Measurements from ENCODE around the gene KDM8.

DNA sequence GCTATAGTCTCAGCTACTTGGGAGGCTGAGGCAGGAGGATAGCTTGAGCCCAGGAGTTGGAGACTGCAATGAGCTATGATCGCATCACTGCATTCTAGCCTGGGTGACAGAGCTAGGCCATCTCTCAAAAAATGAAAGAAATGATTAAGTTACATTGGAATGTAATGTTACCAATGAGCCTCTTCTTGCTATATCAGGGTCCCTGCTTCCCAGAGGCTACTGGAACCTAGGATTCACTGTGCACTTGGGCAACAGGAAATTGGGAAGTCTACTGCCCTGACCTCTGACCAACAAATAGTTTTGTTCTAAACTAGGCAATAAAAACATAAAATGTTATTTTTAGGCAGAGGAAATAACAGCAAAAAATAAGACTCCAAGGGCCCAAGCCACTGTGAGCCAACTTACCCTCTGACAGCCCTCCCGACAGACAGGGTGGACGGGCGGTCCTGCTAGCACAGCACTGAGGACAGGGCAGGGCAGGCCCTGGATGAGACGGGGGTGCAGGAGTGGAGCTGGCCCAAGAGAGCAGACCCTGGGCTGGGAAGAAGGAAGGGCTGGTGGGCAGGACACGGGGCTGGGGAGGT lies 37.7 kb downstream of the KDM8 start:
- TF ChIP-seq CTCF (conservative IDR thresholded peaks at IDR 0.05) (no peak), ZFX (IDR thresholded peaks at IDR 0.05) (no peak)
